GM21786 (cell line): ENCODE measurements around the gene ELP5.

Experiments
- ATAC-seq: cut with Tn5 transposase; IDR thresholded peaks from one replicate; pipeline ENCODE4 v1.9.1; 2021; ENCODE audit not compliant: unreplicated experiment

Gene ELP5

DNA sequence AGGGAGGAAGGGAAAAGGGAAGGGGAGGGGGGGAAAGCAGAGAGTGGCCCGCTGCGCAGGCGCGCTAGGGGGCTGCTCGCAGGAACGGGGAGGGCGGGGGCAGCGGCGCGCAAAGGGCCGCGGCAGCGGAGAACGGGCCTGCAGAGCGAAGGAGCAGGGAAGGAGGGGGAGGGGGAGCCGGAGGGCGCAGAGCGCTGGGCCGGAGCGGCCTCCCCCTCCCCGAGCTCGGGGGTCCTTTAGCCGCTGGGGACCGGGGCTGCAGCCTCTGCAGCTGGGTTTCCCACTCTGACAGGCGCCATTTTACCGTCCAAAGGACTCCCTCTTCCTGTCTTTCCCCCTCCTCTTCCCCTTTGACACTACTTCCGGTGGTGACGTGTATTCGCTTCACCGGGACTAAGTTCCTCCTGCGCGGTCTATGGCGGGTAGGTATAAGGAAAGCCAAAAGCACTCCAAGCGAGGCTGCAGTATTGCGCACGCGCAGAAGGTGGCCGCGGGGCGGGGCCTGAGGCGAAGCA lies 297 bp upstream of the ELP5 start, which contains the start of gene CTDNEP1:
TSS of gene CTDNEP1 (minus strand) at position 74 of the 515 bp plus-strand sequence. CDS start 438 bp downstream, outside the sequence.
- peak; percentile 87 for ATAC-seq

- ATAC-seq, result no peak
These were observed 1.1 kb downstream of the ELP5 start for GRCh38 chr17:7253082-7253481.

DNA sequence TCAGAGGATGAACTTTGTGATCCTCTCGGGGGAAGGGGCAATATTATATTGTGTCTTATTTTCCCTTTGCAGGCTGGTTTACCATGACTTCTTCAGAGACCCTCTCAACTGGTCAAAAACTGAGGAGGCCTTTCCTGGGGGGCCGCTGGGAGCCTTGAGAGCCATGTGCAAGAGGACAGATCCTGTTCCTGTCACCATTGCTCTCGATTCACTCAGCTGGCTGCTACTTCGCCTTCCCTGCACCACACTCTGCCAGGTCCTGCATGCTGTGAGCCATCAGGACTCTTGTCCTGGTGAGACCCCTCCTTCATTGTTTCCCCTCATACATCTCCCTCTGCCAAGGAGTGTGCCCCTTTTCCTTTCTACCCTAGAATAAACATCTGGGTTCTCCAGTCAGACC lies 2.5 kb downstream of the ELP5 start:
- no peak for ATAC-seq

DNA sequence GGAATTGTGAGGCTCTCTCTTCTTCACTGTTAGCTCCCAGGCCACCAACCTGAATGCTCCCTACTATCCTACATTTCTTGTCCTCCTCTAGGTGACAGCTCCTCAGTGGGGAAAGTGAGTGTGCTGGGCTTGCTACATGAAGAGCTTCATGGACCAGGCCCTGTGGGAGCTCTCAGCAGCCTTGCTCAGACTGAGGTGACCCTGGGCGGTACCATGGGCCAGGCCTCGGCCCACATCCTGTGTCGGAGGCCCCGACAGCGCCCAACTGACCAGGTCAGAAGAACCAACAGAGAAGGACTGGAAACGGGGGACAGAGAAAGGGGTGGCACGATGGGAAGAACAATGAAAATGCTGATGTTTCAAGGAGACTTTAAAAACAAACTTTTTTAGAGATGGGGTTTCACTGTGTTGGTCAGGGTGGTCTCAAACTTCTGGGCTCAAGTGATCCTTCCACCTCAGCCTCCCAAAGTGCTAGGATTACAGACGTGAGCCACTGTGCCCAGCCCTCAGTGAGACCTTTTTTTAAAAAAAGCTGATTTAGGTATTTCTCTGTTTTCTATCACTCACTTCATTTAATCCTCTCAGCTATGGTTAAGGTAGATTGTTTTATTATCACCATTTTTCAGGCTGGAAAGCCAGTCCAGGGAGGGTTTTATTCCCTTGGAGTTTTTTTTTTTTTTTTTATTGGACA lies 4.9 kb downstream of the ELP5 start:
- ATAC-seq, result no peak

- no peak for ATAC-seq
These were observed 6.9 kb downstream of the ELP5 start for GRCh38 chr17:7258731-7259554.

DNA sequence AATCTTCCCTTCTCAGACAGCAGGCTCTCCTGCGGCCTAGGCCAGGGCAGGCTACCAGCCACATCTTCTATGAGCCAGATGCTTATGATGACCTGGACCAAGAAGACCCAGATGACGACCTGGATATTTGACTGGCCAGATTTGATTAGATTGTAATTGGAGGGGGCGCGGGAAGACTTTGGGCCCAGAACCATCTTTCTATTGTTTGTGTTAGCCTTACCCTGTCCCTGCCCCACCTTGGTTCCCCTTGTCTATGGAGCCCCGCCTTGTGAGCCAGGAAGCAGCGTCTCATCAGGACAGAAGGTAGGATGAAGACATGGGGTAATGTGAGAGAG lies 7.5 kb downstream of the ELP5 start:
- no peak for ATAC-seq

- no peak for ATAC-seq
These were observed 8.1 kb downstream of the ELP5 start for GRCh38 chr17:7260151-7260550.

GRCh38 chr17:7260651-7261378 lies 8.8 kb downstream of the ELP5 start:
- ATAC-seq, result no peak

DNA sequence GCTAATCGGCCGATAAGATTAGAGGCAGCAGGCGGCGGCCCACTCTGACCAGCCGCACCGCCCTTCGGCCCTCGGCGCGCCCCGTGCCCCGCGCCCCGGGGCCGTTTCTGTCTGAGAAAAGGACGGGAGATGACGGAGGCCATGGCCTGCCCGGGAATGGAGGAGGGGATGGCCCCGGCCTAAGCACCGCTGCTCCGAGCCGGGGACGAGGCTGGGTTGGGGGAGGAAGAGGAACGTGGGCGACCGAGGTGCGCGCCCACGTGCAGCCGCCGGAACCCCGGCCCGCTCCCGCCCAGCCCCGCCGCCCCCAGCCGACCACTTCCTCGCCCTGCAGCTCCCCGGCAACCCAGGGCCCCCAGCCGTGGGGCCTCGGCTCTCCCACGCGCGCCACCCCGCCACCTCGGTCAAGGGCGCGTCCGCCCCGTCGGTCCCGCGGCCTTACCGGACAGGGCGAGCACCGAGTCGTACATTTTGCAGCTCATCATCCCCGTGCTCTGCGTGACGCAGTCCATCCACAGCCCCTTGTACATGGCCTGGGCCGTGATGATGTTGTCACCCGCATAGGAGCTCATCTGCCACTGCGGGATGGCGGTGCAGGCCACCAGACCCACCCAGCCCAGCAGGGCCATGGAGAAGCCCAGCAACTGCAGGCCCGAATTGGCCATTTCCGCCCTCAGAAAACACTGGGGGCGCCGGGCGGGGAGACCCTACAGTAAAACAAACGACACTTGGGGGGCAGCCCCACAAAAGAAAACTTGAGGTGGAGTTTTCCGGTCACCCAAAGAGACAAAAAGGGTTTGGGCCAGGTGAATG lies 9.6 kb downstream of the ELP5 start:
- ATAC-seq, result no peak

GRCh38 chr17:7262192-7262934 lies 10.3 kb downstream of the ELP5 start, which contains the start of gene CLDN7:
CLDN7 (minus strand) TSS chr17:7262478; CDS start chr17:7262043, 435 bp downstream.
- no peak for ATAC-seq

DNA sequence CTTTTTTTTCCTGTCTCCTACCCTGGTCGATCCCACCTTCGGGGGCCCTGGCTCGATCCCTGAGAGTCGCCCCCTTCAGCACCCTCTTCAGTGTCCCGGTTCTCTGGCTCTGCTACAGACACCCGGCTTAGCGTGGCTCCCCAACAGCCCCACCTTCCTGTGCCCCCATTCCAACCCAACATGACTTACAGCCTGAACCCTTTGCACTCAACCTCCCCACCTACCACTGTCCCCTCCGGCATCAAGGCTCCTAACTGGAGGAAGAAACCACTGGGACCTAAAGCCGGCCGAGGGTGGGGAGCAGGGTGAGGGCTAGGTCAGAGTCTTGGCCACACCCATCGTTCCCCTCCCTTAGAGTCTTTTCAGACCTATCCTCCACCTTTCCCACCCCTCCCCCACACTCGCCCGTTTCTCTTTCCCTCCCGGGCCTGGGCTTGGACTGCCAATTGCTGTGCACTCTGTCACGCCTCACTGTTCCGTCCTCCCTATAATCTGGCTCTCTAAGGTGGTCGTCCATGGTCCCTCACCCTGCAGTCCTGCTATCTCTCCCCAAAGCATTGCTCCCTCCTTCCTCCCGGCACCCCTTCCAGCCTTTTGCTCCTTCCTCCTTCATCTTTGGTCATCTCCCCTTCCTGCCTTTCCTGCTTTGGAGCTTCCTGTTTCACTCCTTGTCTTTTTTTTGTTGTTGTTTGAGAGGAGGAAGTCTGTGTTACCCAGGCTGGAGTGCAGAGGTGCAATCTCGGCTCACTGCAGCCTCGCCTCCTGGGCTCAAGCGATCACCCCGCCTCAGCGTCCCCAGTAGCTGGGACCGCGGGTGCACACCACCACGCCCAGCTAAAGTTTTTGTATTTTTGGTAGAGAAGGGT lies 11.2 kb downstream of the ELP5 start:
- no peak for ATAC-seq

- ATAC-seq, result no peak
These were observed 11.7 kb downstream of the ELP5 start for GRCh38 chr17:7263801-7264078.

GRCh38 chr17:7266784-7267183 lies 14.8 kb downstream of the ELP5 start:
- ATAC-seq, result no peak

GRCh38 chr17:7279448-7279847 lies 27.4 kb downstream of the ELP5 start:
- ATAC-seq, result no peak

GRCh38 chr17:7280519-7281073 lies 28.6 kb downstream of the ELP5 start:
- peak; percentile 61 for ATAC-seq

GRCh38 chr17:7281074-7281952 lies 29.3 kb downstream of the ELP5 start, which contains the start of gene SLC2A4:
SLC2A4 (plus strand) TSS chr17:7281718; CDS start chr17:7281935, 217 bp downstream.
- no peak for ATAC-seq

DNA sequence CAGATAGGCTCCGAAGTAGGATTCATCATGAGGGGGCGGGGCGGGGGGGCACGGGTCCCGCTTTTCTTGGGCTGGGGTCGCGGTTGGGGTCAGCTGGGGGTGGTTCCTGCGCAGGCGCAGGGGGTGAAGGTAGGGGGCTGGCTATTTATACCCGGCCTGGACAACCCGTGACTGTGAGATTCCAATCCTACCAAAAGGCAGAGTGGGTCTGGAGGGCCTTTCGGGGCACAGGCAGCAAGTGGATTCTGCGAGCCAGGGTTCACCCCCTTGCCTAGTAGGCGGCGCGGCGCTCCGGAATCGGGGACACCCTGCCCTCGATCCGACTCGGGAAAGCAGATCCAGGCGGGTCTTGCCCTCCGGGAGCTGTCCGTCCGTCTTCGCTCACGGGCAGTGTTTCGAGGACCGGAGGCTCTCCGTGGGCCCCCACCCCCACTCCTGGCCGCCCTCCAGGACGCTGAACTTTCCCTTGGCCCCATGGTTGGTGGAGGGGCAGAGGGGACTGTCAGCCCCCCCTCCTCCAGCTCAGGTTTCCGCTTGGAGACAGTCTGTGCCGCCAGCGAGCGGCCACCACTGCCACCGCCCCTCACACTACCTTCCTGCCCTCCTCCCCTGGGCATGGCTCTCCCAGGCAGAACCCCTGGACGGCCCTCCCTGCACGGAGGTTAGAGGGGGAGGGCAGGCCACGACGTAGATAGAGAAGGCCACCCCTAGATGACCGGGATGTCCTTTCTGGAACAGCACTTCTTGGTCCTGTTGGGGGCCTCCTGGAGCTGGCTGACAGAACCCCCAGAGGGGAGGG lies 30.1 kb downstream of the ELP5 start:
- ATAC-seq, result no peak
